Measurements from ENCODE around the gene BMPR1A. TPM values are rescaled to one million over a fixed set of nuclear protein-coding genes. Genes with fewer than 3 reads are reported as not detected.

Gene BMPR1A
- total and polyA plus RNA-seq, 2 experiments from 2014 or later, result 14.2 to 82.5 TPM

DNA sequence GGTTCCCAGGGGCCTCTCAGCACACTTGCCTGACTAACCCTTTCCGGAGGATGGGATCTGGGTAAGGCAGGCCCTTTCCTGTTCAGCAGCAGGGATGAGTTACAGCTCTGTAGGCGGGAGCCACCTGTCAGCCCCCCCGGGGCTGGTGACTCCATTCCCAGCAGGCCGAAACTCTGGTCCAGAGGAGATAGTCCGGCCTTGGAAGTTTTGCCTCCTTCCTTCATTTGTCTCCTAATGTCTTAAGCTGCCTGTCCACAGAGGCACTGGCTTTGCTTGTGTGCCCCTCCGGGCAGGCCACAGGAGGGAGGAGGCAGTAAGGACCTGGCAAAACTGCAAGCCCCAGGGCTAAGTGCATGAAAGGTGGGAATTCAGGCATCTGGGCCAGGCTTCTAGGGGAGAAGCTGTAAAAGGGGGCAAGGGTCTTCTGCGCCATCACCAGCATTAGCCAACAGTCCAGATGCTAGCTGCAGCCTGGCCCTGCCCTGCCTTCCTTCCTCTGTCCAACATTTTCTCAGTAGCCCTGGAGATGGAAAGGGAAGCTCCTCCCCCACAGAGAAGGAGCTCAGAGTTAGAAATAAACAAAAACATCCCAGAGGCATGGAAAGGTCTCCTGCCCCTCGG lies 213.1 kb downstream of the BMPR1A start:
- DNase-seq (ENCODE audit: low spot score) (no peak), ATAC-seq (no peak)
- H3K4me1 Mint-ChIP-seq, result peaks cover 57% of the 10 kb centered on the region
- H3K27me3 ChIP-seq (ENCODE audit: insufficient read depth), result peaks cover 68% of the 10 kb centered on the region
- H3K36me3 ChIP-seq (ENCODE audit: insufficient read depth), result no peaks in the 10 kb centered on the region
- H3K36me3 Mint-ChIP-seq (ENCODE audit: low read depth), result peaks cover 4% of the 10 kb centered on the region; the same call in 2 of the 3 replicates
- H3K27ac Mint-ChIP-seq, result no peak overlapping the region
- H3K9me2 ChIP-seq (ENCODE audit: insufficient read depth), result no peaks in the 10 kb centered on the region
- no peak overlapping the region for H2AFZ ChIP-seq
- H3F3A ChIP-seq (replicated peaks; ENCODE audit: low read depth), result peaks cover 7% of the 10 kb centered on the region; the same call in 1 of the 2 replicates
- H3K4me3 ChIP-seq, result no peak overlapping the region
- H3K4me2 ChIP-seq, result peak overlapping the region; percentile 91
- H3K4me3 Mint-ChIP-seq, result no peak overlapping the region
- H3K9me3 Mint-ChIP-seq, result peaks cover 3% of the 10 kb centered on the region; the same call in 1 of the 3 replicates
- TF ChIP-seq ZNF331 (CRISPR knock-in tag; IDR thresholded peaks at IDR 0.05; ENCODE audit: low read depth) (no peak), ZNF114 (CRISPR knock-in tag; IDR thresholded peaks at IDR 0.05) (no peak), JUNB (IDR thresholded peaks at IDR 0.05; ENCODE audit: unreplicated experiment) (no peak)
- no peak overlapping the region for H3K27ac ChIP-seq (ENCODE audit: low read depth)
- H4K20me1 ChIP-seq (replicated peaks; ENCODE audit: insufficient read depth), result no peaks in the 10 kb centered on the region
- H3K79me2 ChIP-seq (replicated peaks; ENCODE audit: insufficient read depth), result no peaks in the 10 kb centered on the region
- peaks cover 52% of the 10 kb centered on the region for H3K27me3 Mint-ChIP-seq (ENCODE audit: insufficient read depth, low read depth, poor library complexity)
- H3K4me1 ChIP-seq (ENCODE audit: insufficient read depth), result peaks cover 33% of the 10 kb centered on the region

DNA sequence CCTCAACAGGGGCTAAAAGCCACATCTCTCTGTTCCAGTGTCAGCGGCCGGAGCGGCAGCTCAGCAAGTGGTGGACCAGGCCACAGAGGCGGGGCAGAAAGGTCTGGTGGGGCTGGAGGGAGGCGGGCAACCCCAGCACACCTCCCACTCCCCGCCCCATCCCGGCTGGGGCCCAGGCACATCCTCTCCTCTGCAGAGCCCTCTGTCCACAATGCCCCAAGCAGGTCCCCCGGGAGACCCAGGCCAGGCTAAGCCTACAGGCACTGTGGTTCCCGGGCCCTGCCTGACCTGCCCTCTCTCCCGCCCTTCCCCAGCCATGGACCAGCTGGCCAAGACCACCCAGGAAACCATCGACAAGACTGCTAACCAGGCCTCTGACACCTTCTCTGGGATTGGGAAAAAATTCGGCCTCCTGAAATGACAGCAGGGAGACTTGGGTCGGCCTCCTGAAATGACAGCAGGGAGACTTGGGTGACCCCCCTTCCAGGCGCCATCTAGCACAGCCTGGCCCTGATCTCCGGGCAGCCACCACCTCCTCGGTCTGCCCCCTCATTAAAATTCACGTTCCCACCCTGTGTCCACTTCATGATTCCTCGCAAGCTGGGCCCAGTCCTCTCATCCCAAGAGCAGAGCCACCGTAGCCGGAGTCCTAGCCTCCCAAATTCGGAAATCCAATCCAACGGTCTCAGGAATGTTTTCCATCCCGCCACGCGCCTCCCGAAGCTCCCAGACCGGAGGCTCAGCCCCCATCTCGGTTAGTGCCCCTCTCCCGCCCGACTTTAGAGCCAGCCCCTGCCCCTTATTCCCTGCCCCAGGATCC lies 214.0 kb downstream of the BMPR1A start:
- H3K27ac ChIP-seq (ENCODE audit: low read depth), result no peak overlapping the region
- Mint-ChIP-seq H3K36me3 (ENCODE audit: low read depth) (peaks cover 4% of the 10 kb centered on the region; the same call in 2 of the 3 replicates), H3K4me1 (peaks cover 54% of the 10 kb centered on the region), H3K27ac (no peak overlapping the region), H3K4me3 (peak overlapping the region; percentile 71), H3K9me3 (peaks cover 3% of the 10 kb centered on the region; the same call in 1 of the 3 replicates), H3K27me3 (ENCODE audit: insufficient read depth, low read depth, poor library complexity) (peaks cover 52% of the 10 kb centered on the region)
- peak; percentile 15 for ATAC-seq
- H3K4me2 ChIP-seq, result peak overlapping the region; percentile 91
- H4K20me1 ChIP-seq (replicated peaks; ENCODE audit: insufficient read depth), result no peaks in the 10 kb centered on the region
- H3K4me1 ChIP-seq (ENCODE audit: insufficient read depth), result peaks cover 33% of the 10 kb centered on the region
- DNase-seq (ENCODE audit: low spot score), result peak; percentile 48
- no peaks in the 10 kb centered on the region for H3K9me2 ChIP-seq (ENCODE audit: insufficient read depth)
- peak overlapping the region; percentile 91 for H2AFZ ChIP-seq
- TF ChIP-seq POLR2AphosphoS5 (IDR thresholded peaks at IDR 0.05; ENCODE audit: low read depth), result 0 out of 2 replicates have a peak, but pooled peaks have one; percentile 23
- TF ChIP-seq ZNF114 (CRISPR knock-in tag; IDR thresholded peaks at IDR 0.05), result no peak
- peaks cover 68% of the 10 kb centered on the region for H3K27me3 ChIP-seq (ENCODE audit: insufficient read depth)
- peak overlapping the region; percentile 67 for H3K4me3 ChIP-seq
- peaks cover 7% of the 10 kb centered on the region; the same call in 1 of the 2 replicates for H3F3A ChIP-seq (replicated peaks; ENCODE audit: low read depth)
- H3K36me3 ChIP-seq (ENCODE audit: insufficient read depth), result no peaks in the 10 kb centered on the region
- H3K79me2 ChIP-seq (replicated peaks; ENCODE audit: insufficient read depth), result no peaks in the 10 kb centered on the region

DNA sequence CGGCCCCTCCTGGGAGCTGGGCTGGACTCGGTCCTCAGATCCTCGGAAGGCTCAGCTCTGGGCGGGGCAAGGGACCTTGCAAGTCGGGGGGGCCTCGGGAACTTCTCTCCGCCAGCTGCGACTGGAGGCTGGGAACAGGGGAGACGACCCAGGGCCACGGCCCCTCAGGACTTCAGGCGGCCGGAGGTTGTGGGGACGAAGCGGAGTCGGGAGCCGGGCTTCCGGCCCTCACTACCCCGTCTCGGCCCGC lies 214.5 kb downstream of the BMPR1A start:
- Histone ChIP-seq H3K36me3 (ENCODE audit: insufficient read depth) (no peaks in the 10 kb centered on the region), H3F3A (replicated peaks; ENCODE audit: low read depth) (peaks cover 7% of the 10 kb centered on the region; the same call in 1 of the 2 replicates), H3K4me1 (ENCODE audit: insufficient read depth) (peaks cover 29% of the 10 kb centered on the region), H3K4me3 (peak overlapping the region; percentile 67), H3K27me3 (ENCODE audit: insufficient read depth) (peaks cover 68% of the 10 kb centered on the region), H3K9me2 (ENCODE audit: insufficient read depth) (no peaks in the 10 kb centered on the region), H3K4me2 (peak overlapping the region; percentile 91), H3K79me2 (replicated peaks; ENCODE audit: insufficient read depth) (no peaks in the 10 kb centered on the region), H3K27ac (ENCODE audit: low read depth) (no peak overlapping the region), H4K20me1 (replicated peaks; ENCODE audit: insufficient read depth) (no peaks in the 10 kb centered on the region), H2AFZ (peak overlapping the region; percentile 91)
- Mint-ChIP-seq H3K27ac (no peak overlapping the region), H3K9me3 (peaks cover 3% of the 10 kb centered on the region; the same call in 1 of the 3 replicates), H3K4me1 (peaks cover 50% of the 10 kb centered on the region), H3K4me3 (peak overlapping the region; percentile 71), H3K27me3 (ENCODE audit: insufficient read depth, low read depth, poor library complexity) (peaks cover 48% of the 10 kb centered on the region), H3K36me3 (ENCODE audit: low read depth) (peaks cover 4% of the 10 kb centered on the region; the same call in 2 of the 3 replicates)
- ATAC-seq (peak; percentile 15), DNase-seq (ENCODE audit: low spot score) (peak; percentile 76)
- TF ChIP-seq ZNF114 (CRISPR knock-in tag; IDR thresholded peaks at IDR 0.05), result no peak
- no peak for TF ChIP-seq EZH2 (IDR thresholded peaks at IDR 0.05; ENCODE audit: low read depth, unreplicated experiment)
- TF ChIP-seq CREB1 (CRISPR knock-in tag; IDR thresholded peaks at IDR 0.05; ENCODE audit: low read depth), result no peak
- no peak for TF ChIP-seq STAT1 (IDR thresholded peaks at IDR 0.05; ENCODE audit: unreplicated experiment)
- TF ChIP-seq, protein P1, sequence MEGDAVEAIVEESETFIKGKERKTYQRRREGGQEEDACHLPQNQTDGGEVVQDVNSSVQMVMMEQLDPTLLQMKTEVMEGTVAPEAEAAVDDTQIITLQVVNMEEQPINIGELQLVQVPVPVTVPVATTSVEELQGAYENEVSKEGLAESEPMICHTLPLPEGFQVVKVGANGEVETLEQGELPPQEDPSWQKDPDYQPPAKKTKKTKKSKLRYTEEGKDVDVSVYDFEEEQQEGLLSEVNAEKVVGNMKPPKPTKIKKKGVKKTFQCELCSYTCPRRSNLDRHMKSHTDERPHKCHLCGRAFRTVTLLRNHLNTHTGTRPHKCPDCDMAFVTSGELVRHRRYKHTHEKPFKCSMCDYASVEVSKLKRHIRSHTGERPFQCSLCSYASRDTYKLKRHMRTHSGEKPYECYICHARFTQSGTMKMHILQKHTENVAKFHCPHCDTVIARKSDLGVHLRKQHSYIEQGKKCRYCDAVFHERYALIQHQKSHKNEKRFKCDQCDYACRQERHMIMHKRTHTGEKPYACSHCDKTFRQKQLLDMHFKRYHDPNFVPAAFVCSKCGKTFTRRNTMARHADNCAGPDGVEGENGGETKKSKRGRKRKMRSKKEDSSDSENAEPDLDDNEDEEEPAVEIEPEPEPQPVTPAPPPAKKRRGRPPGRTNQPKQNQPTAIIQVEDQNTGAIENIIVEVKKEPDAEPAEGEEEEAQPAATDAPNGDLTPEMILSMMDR (conservative IDR thresholded peaks at IDR 0.05; ENCODE audit: low read depth in 2 of 2), result no peak
- TF ChIP-seq JUNB (IDR thresholded peaks at IDR 0.05; ENCODE audit: unreplicated experiment), result no peak
- no peak for TF ChIP-seq ZNF331 (CRISPR knock-in tag; IDR thresholded peaks at IDR 0.05; ENCODE audit: low read depth)
- TF ChIP-seq, protein P2, sequence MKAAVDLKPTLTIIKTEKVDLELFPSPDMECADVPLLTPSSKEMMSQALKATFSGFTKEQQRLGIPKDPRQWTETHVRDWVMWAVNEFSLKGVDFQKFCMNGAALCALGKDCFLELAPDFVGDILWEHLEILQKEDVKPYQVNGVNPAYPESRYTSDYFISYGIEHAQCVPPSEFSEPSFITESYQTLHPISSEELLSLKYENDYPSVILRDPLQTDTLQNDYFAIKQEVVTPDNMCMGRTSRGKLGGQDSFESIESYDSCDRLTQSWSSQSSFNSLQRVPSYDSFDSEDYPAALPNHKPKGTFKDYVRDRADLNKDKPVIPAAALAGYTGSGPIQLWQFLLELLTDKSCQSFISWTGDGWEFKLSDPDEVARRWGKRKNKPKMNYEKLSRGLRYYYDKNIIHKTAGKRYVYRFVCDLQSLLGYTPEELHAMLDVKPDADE (IDR thresholded peaks at IDR 0.05), result no peak
- TF ChIP-seq, protein P3, sequence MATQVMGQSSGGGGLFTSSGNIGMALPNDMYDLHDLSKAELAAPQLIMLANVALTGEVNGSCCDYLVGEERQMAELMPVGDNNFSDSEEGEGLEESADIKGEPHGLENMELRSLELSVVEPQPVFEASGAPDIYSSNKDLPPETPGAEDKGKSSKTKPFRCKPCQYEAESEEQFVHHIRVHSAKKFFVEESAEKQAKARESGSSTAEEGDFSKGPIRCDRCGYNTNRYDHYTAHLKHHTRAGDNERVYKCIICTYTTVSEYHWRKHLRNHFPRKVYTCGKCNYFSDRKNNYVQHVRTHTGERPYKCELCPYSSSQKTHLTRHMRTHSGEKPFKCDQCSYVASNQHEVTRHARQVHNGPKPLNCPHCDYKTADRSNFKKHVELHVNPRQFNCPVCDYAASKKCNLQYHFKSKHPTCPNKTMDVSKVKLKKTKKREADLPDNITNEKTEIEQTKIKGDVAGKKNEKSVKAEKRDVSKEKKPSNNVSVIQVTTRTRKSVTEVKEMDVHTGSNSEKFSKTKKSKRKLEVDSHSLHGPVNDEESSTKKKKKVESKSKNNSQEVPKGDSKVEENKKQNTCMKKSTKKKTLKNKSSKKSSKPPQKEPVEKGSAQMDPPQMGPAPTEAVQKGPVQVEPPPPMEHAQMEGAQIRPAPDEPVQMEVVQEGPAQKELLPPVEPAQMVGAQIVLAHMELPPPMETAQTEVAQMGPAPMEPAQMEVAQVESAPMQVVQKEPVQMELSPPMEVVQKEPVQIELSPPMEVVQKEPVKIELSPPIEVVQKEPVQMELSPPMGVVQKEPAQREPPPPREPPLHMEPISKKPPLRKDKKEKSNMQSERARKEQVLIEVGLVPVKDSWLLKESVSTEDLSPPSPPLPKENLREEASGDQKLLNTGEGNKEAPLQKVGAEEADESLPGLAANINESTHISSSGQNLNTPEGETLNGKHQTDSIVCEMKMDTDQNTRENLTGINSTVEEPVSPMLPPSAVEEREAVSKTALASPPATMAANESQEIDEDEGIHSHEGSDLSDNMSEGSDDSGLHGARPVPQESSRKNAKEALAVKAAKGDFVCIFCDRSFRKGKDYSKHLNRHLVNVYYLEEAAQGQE (IDR thresholded peaks at IDR 0.05; ENCODE audit: unreplicated experiment), result no peak
- no peak for TF ChIP-seq POLR2AphosphoS5 (IDR thresholded peaks at IDR 0.05; ENCODE audit: low read depth)
